BJ (cell line): ENCODE data around the gene ARHGAP24. TPM values are rescaled to one million over a fixed set of nuclear protein-coding genes. Genes with fewer than 3 reads are reported as not detected.

Experiments
- CTCF ChIA-PET: fragments of 350-600 bp; formaldehyde crosslinking; extraction: SDS; loops from one replicate; lab custom pipeline; 2021; ENCODE audit warnings: antibody characterized with exemption, inconsistent platforms; lab: Yijun Ruan, JAX
- POLR2A ChIA-PET: fragments of 300-600 bp; sonication (Branson Sonifier 250); formaldehyde crosslinking; extraction: SDS; loops from one replicate; lab custom pipeline; 2021; ENCODE audit warnings: antibody characterized with exemption; lab: Charles Lee
- DNase-seq: peaks from one replicate; pipeline ENCODE4 v3.0.0-alpha.2; 2011; ENCODE audit warnings: low read depth
- H3K27me3 ChIP-seq: 2 replicates; pipeline ENCODE4 v1.6.0; 2011; ENCODE audit warnings: low read length; ENCODE audit not compliant: control insufficient read depth, insufficient read depth
- H3K36me3 ChIP-seq: 2 replicates; pipeline ENCODE4 v1.5.1; 2011; ENCODE audit warnings: low read length; ENCODE audit not compliant: control insufficient read depth, insufficient read depth
- H3K4me3 ChIP-seq: 2 replicates; pipeline ENCODE4 v1.5.1; 2011; ENCODE audit warnings: low read depth, mild to moderate bottlenecking, control low read depth, low read length
- polyA plus RNA-seq: library from polyadenylated mRNA; depleted of rRNA; stranded (reverse); fragments of >200 nt; gene quantifications from 2 replicates; pipeline ENCODE4 v1.2.3, GENCODE V29; 2011
- TF ChIP-seq, protein P1 (sequence below): IDR thresholded peaks from 2 replicates; pipeline ENCODE4 v1.5.1; 2011; ENCODE audit warnings: low read depth, mild to moderate bottlenecking, control low read depth, inconsistent platforms, low read length, moderate library complexity; ENCODE audit not compliant: insufficient read depth

The ARHGAP24 gene
- polyA plus RNA-seq, 1 experiment = 17.7 TPM

- Histone ChIP-seq H3K27me3 (no peaks in the 10 kb centered on the region), H3K36me3 (no peaks in the 10 kb centered on the region), H3K4me3 (no peak overlapping the region)
- TF ChIP-seq, protein P1, sequence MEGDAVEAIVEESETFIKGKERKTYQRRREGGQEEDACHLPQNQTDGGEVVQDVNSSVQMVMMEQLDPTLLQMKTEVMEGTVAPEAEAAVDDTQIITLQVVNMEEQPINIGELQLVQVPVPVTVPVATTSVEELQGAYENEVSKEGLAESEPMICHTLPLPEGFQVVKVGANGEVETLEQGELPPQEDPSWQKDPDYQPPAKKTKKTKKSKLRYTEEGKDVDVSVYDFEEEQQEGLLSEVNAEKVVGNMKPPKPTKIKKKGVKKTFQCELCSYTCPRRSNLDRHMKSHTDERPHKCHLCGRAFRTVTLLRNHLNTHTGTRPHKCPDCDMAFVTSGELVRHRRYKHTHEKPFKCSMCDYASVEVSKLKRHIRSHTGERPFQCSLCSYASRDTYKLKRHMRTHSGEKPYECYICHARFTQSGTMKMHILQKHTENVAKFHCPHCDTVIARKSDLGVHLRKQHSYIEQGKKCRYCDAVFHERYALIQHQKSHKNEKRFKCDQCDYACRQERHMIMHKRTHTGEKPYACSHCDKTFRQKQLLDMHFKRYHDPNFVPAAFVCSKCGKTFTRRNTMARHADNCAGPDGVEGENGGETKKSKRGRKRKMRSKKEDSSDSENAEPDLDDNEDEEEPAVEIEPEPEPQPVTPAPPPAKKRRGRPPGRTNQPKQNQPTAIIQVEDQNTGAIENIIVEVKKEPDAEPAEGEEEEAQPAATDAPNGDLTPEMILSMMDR = no peak
- no peak for DNase-seq
- ChIA-PET POLR2A (interaction anchor here (0.5 kb wide), 1 partner anchor 173 kb away, joined by 3 read pairs; no protein-coding TSS in a partner anchor), CTCF (interaction anchor here (0.6 to 1.1 kb wide), 3 partner anchors 10 to 307 kb away, joined by 3 to 5 read pairs (median 3); no protein-coding TSS in a partner anchor)
These were observed 14.5 kb downstream of the ARHGAP24 start for GRCh38 chr4:85489273-85489981.

DNA sequence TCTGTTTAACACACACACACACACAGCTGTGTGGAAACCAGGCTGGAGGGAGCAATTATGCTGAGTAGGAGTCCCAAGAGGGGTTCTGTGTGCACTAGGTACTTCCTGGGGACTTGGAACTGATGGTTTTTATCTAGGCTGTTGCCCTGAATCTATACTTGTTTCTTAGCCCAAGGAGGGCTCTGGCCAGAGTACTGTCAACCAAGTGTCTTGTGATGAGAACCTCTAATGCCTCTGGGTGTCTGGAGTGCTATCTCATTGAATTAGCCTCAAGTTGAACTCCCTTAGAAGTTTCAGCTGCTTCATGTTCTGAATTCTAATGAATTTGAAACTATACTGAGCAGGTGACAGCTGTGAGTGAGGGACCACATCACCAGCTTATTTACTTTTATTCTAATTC, 16.6 kb downstream of the ARHGAP24 start:
- H3K4me3 ChIP-seq = no peak overlapping the region
- TF ChIP-seq, protein P1 = no peak
- ChIA-PET POLR2A (no interaction called here), CTCF (no interaction called here)
- no peak for DNase-seq
- no peaks in the 10 kb centered on the region for H3K27me3 ChIP-seq
- H3K36me3 ChIP-seq = no peaks in the 10 kb centered on the region

GRCh38 chr4:85492336-85492735, 17.4 kb downstream of the ARHGAP24 start:
- ChIA-PET POLR2A (no interaction called here), CTCF (no interaction called here)
- no peak overlapping the region for H3K4me3 ChIP-seq
- no peaks in the 10 kb centered on the region for H3K27me3 ChIP-seq
- H3K36me3 ChIP-seq = no peaks in the 10 kb centered on the region
- TF ChIP-seq, protein P1 = no peak
- DNase-seq = no peak

- no peak overlapping the region for H3K4me3 ChIP-seq
- no peak for DNase-seq
- CTCF ChIA-PET = no interaction called here
- TF ChIP-seq, protein P1 = no peak
- POLR2A ChIA-PET = no interaction called here
- no peaks in the 10 kb centered on the region for H3K27me3 ChIP-seq
- no peaks in the 10 kb centered on the region for H3K36me3 ChIP-seq
These were observed 20.7 kb downstream of the ARHGAP24 start for GRCh38 chr4:85495621-85496020.

GRCh38 chr4:85496126-85496849, 21.3 kb downstream of the ARHGAP24 start:
- H3K4me3 ChIP-seq = no peak overlapping the region
- H3K36me3 ChIP-seq = no peaks in the 10 kb centered on the region
- no peak for DNase-seq
- TF ChIP-seq, protein P1 = no peak
- no peaks in the 10 kb centered on the region for H3K27me3 ChIP-seq
- ChIA-PET CTCF (interaction anchor here (0.9 kb wide), 1 partner anchor 252 kb away, joined by 3 read pairs; no protein-coding TSS in a partner anchor), POLR2A (no interaction called here)
